Endothelial cell of umbilical vein (primary cell): Measurements from ENCODE around the gene IL24. TPM values are rescaled to one million over a fixed set of nuclear protein-coding genes. Genes with fewer than 3 reads are reported as not detected.

Source experiments
- BruUV-seq: library from RNA; stranded (reverse); fragments of 400-500 nt; replicated peaks from 2 replicates; lab custom pipeline; 2021; lab: Mats Ljungman, UMichigan
- CTCF ChIA-PET: fragments of 300-600, 350-600 bp; sonication (Branson Sonifier 250); formaldehyde crosslinking; loops from one replicate; lab custom pipeline; 2021; ENCODE audit warnings: antibody characterized with exemption, inconsistent platforms; lab: Charles Lee
- POLR2A ChIA-PET: fragments of 300-600, 350-600 bp; sonication (Branson Sonifier 250); formaldehyde crosslinking; loops from one replicate; lab custom pipeline; 2021; ENCODE audit warnings: antibody characterized with exemption, inconsistent platforms; lab: Charles Lee
- DNase-seq: peaks from one replicate; pipeline ENCODE4 v3.0.0-alpha.2; 2011; ENCODE audit warnings: low read depth, low spot score
- FAIRE-seq: peaks from 2 replicates; lab custom pipeline; 2011; peaks lifted over from hg19 to GRCh38; lab: Jason Lieb, UNC
- H2AFZ ChIP-seq: 2 replicates; pipeline ENCODE4 v1.6.0; 2012; ENCODE audit warnings: low read depth, low read length, control low read depth, inconsistent platforms
- H3K27ac ChIP-seq: 2 replicates; pipeline ENCODE4 v1.5.1; 2011; ENCODE audit warnings: low read depth, mild to moderate bottlenecking, control low read depth, low read length, moderate library complexity; ENCODE audit not compliant: insufficient read depth
- H3K27me3 ChIP-seq, 2 experiments: 2 replicates each; pipeline versions ENCODE4 v1.6.0 to v1.6.1; 2011; ENCODE audit warnings: low read length in 2 of 2, mixed read lengths in 1 of 2; ENCODE audit not compliant: control insufficient read depth in 2 of 2, insufficient read depth in 2 of 2
- H3K36me3 ChIP-seq, 2 experiments: 2 replicates in 1 of 2; 3 replicates in 1 of 2; pipeline ENCODE4 v1.5.1; 2011; ENCODE audit warnings: low read length in 2 of 2, mild to moderate bottlenecking in 1 of 2, moderate library complexity in 1 of 2; ENCODE audit not compliant: control insufficient read depth in 2 of 2, insufficient read depth in 2 of 2; ENCODE audit errors: extremely low read depth in 1 of 2
- H3K4me1 ChIP-seq: 3 replicates; pipeline ENCODE4 v1.5.1; 2011; ENCODE audit warnings: mild to moderate bottlenecking, low read length; ENCODE audit not compliant: control insufficient read depth, insufficient read depth; ENCODE audit errors: extremely low read depth
- H3K4me2 ChIP-seq: 2 replicates; pipeline ENCODE4 v1.6.1; 2011; ENCODE audit warnings: low read length, control low read depth, mixed read lengths; ENCODE audit not compliant: insufficient read depth
- H3K4me3 ChIP-seq, 3 experiments: fragments of 200-600 bp in 1 of 3; sonication (generic), shearing (Covaris generic) in 1 of 3; replicated peaks in 1 of 3; 2 replicates each; pipeline ENCODE4 v1.5.1; 2011 to 2016; ENCODE audit warnings: control low read depth in 3 of 3, low read length in 3 of 3, mild to moderate bottlenecking in 2 of 3, inconsistent platforms in 1 of 3, low read depth in 1 of 3, moderate library complexity in 1 of 3; ENCODE audit not compliant: insufficient read depth in 1 of 3
- H3K79me2 ChIP-seq: 2 replicates; pipeline ENCODE4 v1.6.0; 2012; ENCODE audit warnings: low read length, inconsistent platforms; ENCODE audit not compliant: control insufficient read depth, insufficient read depth
- H3K9ac ChIP-seq: replicated peaks from 2 replicates; pipeline ENCODE3; 2011; ENCODE audit warnings: low read length, control low read depth; ENCODE audit not compliant: insufficient read depth; ENCODE audit errors: extremely low read depth
- H3K9me1 ChIP-seq: replicated peaks from 3 replicates; pipeline ENCODE4 v1.6.0; 2011; ENCODE audit warnings: mild to moderate bottlenecking, low read length; ENCODE audit not compliant: control insufficient read depth, insufficient read depth; ENCODE audit errors: extremely low read depth
- H3K9me3 ChIP-seq: replicated peaks from 2 replicates; pipeline ENCODE4 v1.5.1; 2012; ENCODE audit warnings: low read length, inconsistent platforms; ENCODE audit not compliant: control insufficient read depth, insufficient read depth
- H4K20me1 ChIP-seq: replicated peaks from 2 replicates; pipeline ENCODE3; 2011; ENCODE audit warnings: mild to moderate bottlenecking, low read length; ENCODE audit not compliant: control insufficient read depth, insufficient read depth; ENCODE audit errors: extremely low read depth
- CTCF ChIP-seq, 2 donors: IDR thresholded peaks; 1 replicate in 1 of 2; 2 replicates in 1 of 2; pipeline ENCODE4 v1.5.1; 2011; ENCODE audit warnings: low read length in 2 of 2, mild to moderate bottlenecking in 2 of 2, moderate library complexity in 2 of 2, control low read depth in 1 of 2, inconsistent platforms in 1 of 2, low read depth in 1 of 2; ENCODE audit not compliant: insufficient read depth in 1 of 2; ENCODE audit errors: extremely low read depth in 1 of 2
- EZH2 ChIP-seq: IDR thresholded peaks from 2 replicates; pipeline ENCODE4 v1.6.1; 2012; ENCODE audit warnings: borderline replicate concordance, low read depth, mild to moderate bottlenecking, moderate library complexity, low read length, inconsistent platforms; ENCODE audit not compliant: severe bottlenecking
- FOS ChIP-seq: IDR thresholded peaks from 2 replicates; pipeline ENCODE4 v1.6.1; 2011; ENCODE audit warnings: mild to moderate bottlenecking, low read length, moderate library complexity, borderline replicate concordance; ENCODE audit not compliant: insufficient read depth
- GATA2 ChIP-seq: IDR thresholded peaks from 2 replicates; pipeline ENCODE4 v1.7.0; 2011; ENCODE audit warnings: low read depth, mild to moderate bottlenecking, moderate library complexity, mixed read lengths, low read length; ENCODE audit not compliant: insufficient read length, insufficient read depth
- JUN ChIP-seq: IDR thresholded peaks from 2 replicates; pipeline ENCODE4 v1.6.1; 2011; ENCODE audit warnings: borderline replicate concordance, low read depth; ENCODE audit not compliant: insufficient read length, insufficient read depth
- MAX ChIP-seq: IDR thresholded peaks from 2 replicates; pipeline ENCODE4 v1.6.1; 2011; ENCODE audit not compliant: insufficient read depth, insufficient read length
- MYC ChIP-seq: IDR thresholded peaks from one replicate; pipeline ENCODE4 v1.6.1; 2011; ENCODE audit warnings: mild to moderate bottlenecking, low read depth, low read length
- POLR2A ChIP-seq: IDR thresholded peaks from 2 replicates; pipeline ENCODE4 v1.6.1; 2012; ENCODE audit warnings: low read depth, mild to moderate bottlenecking, control low read depth, low read length
- POLR2AphosphoS5 ChIP-seq: IDR thresholded peaks from 2 replicates; pipeline ENCODE4 v1.6.1; 2012; ENCODE audit warnings: low read depth, mild to moderate bottlenecking, control low read depth, low read length, moderate library complexity; ENCODE audit not compliant: insufficient read depth
- dilution Hi-C: fragments of 300-500 bp; cut with MboI; formaldehyde crosslinking; loops from one replicate; pipeline ENCODE4 v1.15.0; 2019; ENCODE audit warnings: low sequenced_read_pairs; ENCODE audit not compliant: extremely low pct_ligation_motif_present
- intact Hi-C: fragments of 100-400 bp; cut with micrococcal nuclease; formaldehyde crosslinking; loops from one replicate; pipeline ENCODE4 v1.10.0; 2022
- polyA plus RNA-seq, 4 experiments: library from polyadenylated mRNA; depleted of rRNA in 3 of 4; stranded (reverse) in 3 of 4; unstranded in 1 of 4; fragments of >200 nt; gene quantifications; 2 replicates each; pipeline versions ENCODE4 v1.2.1 to v1.2.3, GENCODE V29; 2011 to 2012; ENCODE audit warnings: missing spikeins in 1 of 4
- total RNA-seq: library from RNA; stranded (reverse); gene quantifications from 2 replicates; pipeline ENCODE4 v1.2.3, GENCODE V29; 2021

The IL24 gene
- total and polyA plus RNA-seq, 2 donors (not counting 3 experiments of a cell fraction or from before 2014, with no cell fraction given): not detected

GRCh38 chr1:206900149-206900548 lies 2.9 kb downstream of the IL24 start:
- DNase-seq: no peak
- no TSS peak for BruUV-seq
- H3K27me3 ChIP-seq: peaks cover 3 to 5% of the 10 kb centered on the region in 2 experiments

More at GRCh38 chr1:206900149-206900548, 2.9 kb downstream of the IL24 start:
- Histone ChIP-seq H3K9me1 (no peaks in the 10 kb centered on the region), H3K79me2 (no peaks in the 10 kb centered on the region), H3K36me3 (no peaks in the 10 kb centered on the region), H3K9me3 (no peaks in the 10 kb centered on the region), H2AFZ (no peak overlapping the region), H3K4me1 (no peaks in the 10 kb centered on the region), H3K9ac (no peak overlapping the region), H3K4me3 (no peak overlapping the region), H3K27ac (no peak overlapping the region), H3K4me2 (no peak overlapping the region), H4K20me1 (no peaks in the 10 kb centered on the region)
- intact Hi-C loops (no loop called here), dilution Hi-C loops (no loop called here)
- POLR2A ChIA-PET: no interaction called here
- TF ChIP-seq JUN: no peak
- TF ChIP-seq FOS: no peak
- TF ChIP-seq POLR2A: no peak
- no peak for TF ChIP-seq MAX
- TF ChIP-seq POLR2AphosphoS5: no peak
- no peak for TF ChIP-seq GATA2
- no peak for TF ChIP-seq EZH2
- no peak for TF ChIP-seq MYC
- TF ChIP-seq CTCF (IDR thresholded peaks at IDR 0.05; ENCODE audit: extremely low read depth in 1 of 2, insufficient read depth in 1 of 2, low read depth in 1 of 2, low read length in 2 of 2): no peak
- CTCF ChIA-PET: interaction anchor here (4.2 kb wide), 1 partner anchor 12 kb away, joined by 21 read pairs; no protein-coding TSS in a partner anchor
- no peak for FAIRE-seq
